ENCODE measurements around the gene LYL1.

- TF ChIP-seq POLR2AphosphoS5 (IDR thresholded peaks at IDR 0.05) (no peak), EZH2 (IDR thresholded peaks at IDR 0.05; ENCODE audit: borderline replicate concordance, insufficient read depth, low read length, poor library complexity, severe bottlenecking) (no peak), REST (IDR thresholded peaks at IDR 0.05; ENCODE audit: borderline replicate concordance) (no peak), CTCF (IDR thresholded peaks at IDR 0.05; ENCODE audit: poor library complexity, severe bottlenecking) (no peak)
These were observed 8.6 kb downstream of the LYL1 start for GRCh38 chr19:13094106-13094504.
